H1 (cell line): ENCODE data around the gene MIER2. TPM values are rescaled to one million over a fixed set of nuclear protein-coding genes. Genes with fewer than 3 reads are reported as not detected.

Experiments used
- CTCF ChIA-PET: fragments of 300-600 bp; sonication (Branson Sonifier 250); formaldehyde crosslinking; loops from one replicate; lab custom pipeline; 2021; ENCODE audit not compliant: partially characterized antibody; lab: Charles Lee
- POLR2A ChIA-PET: fragments of 300-600 bp; sonication (Branson Sonifier 250); formaldehyde crosslinking; loops from one replicate; lab custom pipeline; 2021; ENCODE audit warnings: inconsistent platforms; ENCODE audit not compliant: partially characterized antibody; lab: Charles Lee
- DNase-seq, 2 experiments: peaks; one replicate each; pipeline versions ENCODE4 v3.0.0 to v3.0.0-alpha.2; 2010 to 2022; ENCODE audit warnings: low spot score in 2 of 2, low read depth in 1 of 2, mixed read lengths in 1 of 2
- FAIRE-seq: peaks from 2 replicates; lab custom pipeline; 2011; peaks lifted over from hg19 to GRCh38; lab: Jason Lieb, UNC
- H2AFZ ChIP-seq: 2 replicates; pipeline ENCODE4 v1.8.1; 2012; ENCODE audit warnings: low read length, inconsistent platforms
- H2AK5ac ChIP-seq: 2 replicates; pipeline ENCODE4 v1.6.1; 2013; ENCODE audit warnings: low read depth, low read length
- H2BK120ac ChIP-seq: replicated peaks from 2 replicates; pipeline ENCODE3; 2013; ENCODE audit warnings: low read depth, low read length, inconsistent platforms
- H2BK12ac ChIP-seq: 2 replicates; pipeline ENCODE4 v1.6.1; 2013; ENCODE audit warnings: low read depth, low read length
- H2BK15ac ChIP-seq: 2 replicates; pipeline ENCODE4 v1.6.1; 2013; ENCODE audit warnings: low read length
- H2BK20ac ChIP-seq: 2 replicates; pipeline ENCODE4 v1.6.1; 2013; ENCODE audit warnings: low read length
- H2BK5ac ChIP-seq: 2 replicates; pipeline ENCODE4 v1.6.1; 2013; ENCODE audit warnings: low read depth, low read length
- H3K14ac ChIP-seq: 2 replicates; pipeline ENCODE4 v1.6.1; 2013; ENCODE audit warnings: inconsistent platforms; ENCODE audit not compliant: insufficient read length
- H3K18ac ChIP-seq: 2 replicates; pipeline ENCODE4 v1.6.1; 2013; ENCODE audit warnings: low read length; ENCODE audit errors: extremely low read depth
- H3K23ac ChIP-seq: 2 replicates; pipeline ENCODE4 v1.6.1; 2013; ENCODE audit warnings: inconsistent platforms; ENCODE audit not compliant: insufficient read length
- H3K23me2 ChIP-seq: 2 replicates; pipeline ENCODE4 v1.6.1; 2013; ENCODE audit warnings: low read depth, low read length
- H3K27ac ChIP-seq: 2 replicates; pipeline ENCODE4 v1.6.1; 2011; ENCODE audit warnings: low read depth, low read length, inconsistent platforms
- H3K27me3 ChIP-seq, 4 experiments: replicated peaks in 1 of 4; 1 replicate in 1 of 4; 2 replicates in 3 of 4; pipeline versions ENCODE4 v1.6.1 to v1.8.1; 2011 to 2013; ENCODE audit warnings: low read length in 3 of 4, mild to moderate bottlenecking in 3 of 4, inconsistent platforms in 2 of 4, mixed read lengths in 2 of 4, moderate library complexity in 1 of 4; ENCODE audit not compliant: control insufficient read depth in 3 of 4, insufficient read depth in 3 of 4; ENCODE audit errors: extremely low read depth in 1 of 4
- H3K36me3 ChIP-seq, 4 experiments: 2 replicates each; pipeline versions ENCODE4 v1.6.1 to v1.8.1; 2011 to 2013; ENCODE audit warnings: mild to moderate bottlenecking in 4 of 4, low read length in 3 of 4, moderate library complexity in 2 of 4, control low read depth in 1 of 4, inconsistent platforms in 1 of 4; ENCODE audit not compliant: insufficient read depth in 4 of 4, control insufficient read depth in 2 of 4
- H3K4ac ChIP-seq: replicated peaks from 2 replicates; pipeline ENCODE3; 2013; ENCODE audit warnings: low read length, low read depth, mixed read lengths, inconsistent platforms; ENCODE audit not compliant: insufficient read length
- H3K4me1 ChIP-seq, 4 experiments: replicated peaks in 1 of 4; 1 replicate in 1 of 4; 2 replicates in 3 of 4; pipeline versions ENCODE4 v1.6.1 to v1.8.1; 2011 to 2013; ENCODE audit warnings: low read length in 3 of 4, inconsistent platforms in 2 of 4, mixed read lengths in 1 of 4; ENCODE audit not compliant: insufficient read depth in 4 of 4, control insufficient read depth in 3 of 4
- H3K4me2 ChIP-seq, 2 experiments: 2 replicates each; pipeline versions ENCODE4 v1.6.1 to v1.8.1; 2011 to 2013; ENCODE audit warnings: low read depth in 2 of 2, low read length in 2 of 2, control low read depth in 1 of 2, inconsistent platforms in 1 of 2, mild to moderate bottlenecking in 1 of 2; ENCODE audit not compliant: insufficient read depth in 1 of 2
- H3K4me3 ChIP-seq, 4 experiments: fragments of 200-600, 300-600 bp in 1 of 4; sonication (generic), shearing (Covaris generic), sonication (Bioruptor Twin) in 1 of 4; 2 replicates each; pipeline versions ENCODE4 v1.5.1 to v1.8.1; 2011 to 2016; ENCODE audit warnings: low read length in 4 of 4, low read depth in 3 of 4, control low read depth in 2 of 4, inconsistent platforms in 2 of 4, mild to moderate bottlenecking in 2 of 4, mixed read lengths in 1 of 4, moderate library complexity in 1 of 4; ENCODE audit not compliant: insufficient read depth in 2 of 4; ENCODE audit errors: extremely low read depth in 1 of 4
- H3K56ac ChIP-seq: replicated peaks from 2 replicates; pipeline ENCODE3; 2013; ENCODE audit warnings: low read depth, mild to moderate bottlenecking, mixed read lengths, low read length, inconsistent platforms; ENCODE audit not compliant: insufficient read length
- H3K79me1 ChIP-seq: 2 replicates; pipeline ENCODE4 v1.6.1; 2013; ENCODE audit warnings: low read depth, low read length, control low read depth
- H3K79me2 ChIP-seq, 2 experiments: 2 replicates each; pipeline versions ENCODE4 v1.6.1 to v1.8.1; 2012 to 2013; ENCODE audit warnings: low read length in 2 of 2, mild to moderate bottlenecking in 2 of 2, inconsistent platforms in 1 of 2; ENCODE audit not compliant: insufficient read depth in 2 of 2, control insufficient read depth in 1 of 2
- H3K9ac ChIP-seq, 4 experiments: replicated peaks in 1 of 4; 1 replicate in 1 of 4; 2 replicates in 3 of 4; pipeline versions ENCODE4 v1.6.1 to v1.8.1; 2011 to 2013; ENCODE audit warnings: low read depth in 3 of 4, low read length in 3 of 4, control low read depth in 2 of 4, mild to moderate bottlenecking in 2 of 4, moderate library complexity in 2 of 4, inconsistent platforms in 1 of 4; ENCODE audit errors: extremely low read depth in 1 of 4
- H3K9me3 ChIP-seq, 2 experiments: 2 replicates each; pipeline versions ENCODE4 v1.6.1 to v1.8.1; 2012 to 2013; ENCODE audit warnings: mild to moderate bottlenecking in 2 of 2, moderate library complexity in 2 of 2, control low read depth in 1 of 2, inconsistent platforms in 1 of 2, low read depth in 1 of 2, low read length in 1 of 2, mixed read lengths in 1 of 2; ENCODE audit not compliant: insufficient read depth in 2 of 2
- H4K20me1 ChIP-seq, 2 experiments: replicated peaks in 1 of 2; 2 replicates each; pipeline versions ENCODE3 to v1.8.1; 2011 to 2013; ENCODE audit warnings: inconsistent platforms in 2 of 2, low read length in 2 of 2, mild to moderate bottlenecking in 1 of 2; ENCODE audit not compliant: insufficient read depth in 2 of 2, control insufficient read depth in 1 of 2
- H4K5ac ChIP-seq: 2 replicates; pipeline ENCODE4 v1.6.1; 2013; ENCODE audit warnings: low read length, low read depth, mixed read lengths, inconsistent platforms; ENCODE audit not compliant: insufficient read length
- H4K8ac ChIP-seq: 2 replicates; pipeline ENCODE4 v1.8.0; 2013; ENCODE audit warnings: mild to moderate bottlenecking, moderate library complexity, low read length, inconsistent platforms; ENCODE audit not compliant: insufficient read depth; ENCODE audit errors: extremely low read depth
- H4K91ac ChIP-seq: replicated peaks from 2 replicates; pipeline ENCODE3; 2013; ENCODE audit warnings: low read length, mixed read lengths, inconsistent platforms; ENCODE audit not compliant: insufficient read length
- BCL11A ChIP-seq, 2 experiments: IDR thresholded peaks; one replicate each; pipeline ENCODE4 v1.6.1; 2011; ENCODE audit warnings: low read depth in 2 of 2, low read length in 2 of 2, mild to moderate bottlenecking in 2 of 2
- CTBP2 ChIP-seq: IDR thresholded peaks from 2 replicates; pipeline ENCODE4 v1.7.0; 2011; ENCODE audit warnings: borderline replicate concordance, mild to moderate bottlenecking, moderate library complexity, mixed read lengths, low read length; ENCODE audit not compliant: insufficient read depth, insufficient read length
- EGR1 ChIP-seq: IDR thresholded peaks from 2 replicates; pipeline ENCODE4 v1.6.1; 2011; ENCODE audit warnings: low read depth, low read length, borderline replicate concordance
- FOSL1 ChIP-seq: IDR thresholded peaks from 2 replicates; pipeline ENCODE4 v1.6.1; 2011; ENCODE audit warnings: mild to moderate bottlenecking, low read depth, low read length, moderate library complexity; ENCODE audit not compliant: insufficient read depth
- KDM4A ChIP-seq: IDR thresholded peaks from one replicate; pipeline ENCODE4 v1.7.1; 2012; ENCODE audit warnings: low read depth, mild to moderate bottlenecking, moderate library complexity, low read length, inconsistent platforms; ENCODE audit not compliant: severe bottlenecking
- RBBP5 ChIP-seq: IDR thresholded peaks from 2 replicates; pipeline ENCODE4 v1.7.1; 2012; ENCODE audit warnings: low read depth, mild to moderate bottlenecking, inconsistent platforms, low read length, moderate library complexity, borderline replicate concordance
- RNF2 ChIP-seq: fragments of 200-900, 300-1000 bp; sonication (generic); IDR thresholded peaks from 2 replicates; pipeline ENCODE4 v1.7.1; 2016; ENCODE audit warnings: borderline replicate concordance, low read depth, mild to moderate bottlenecking, antibody characterized with exemption, low read length; ENCODE audit not compliant: poor library complexity, severe bottlenecking; ENCODE audit errors: missing control alignments
- SIX5 ChIP-seq: IDR thresholded peaks from 2 replicates; pipeline ENCODE4 v1.6.1; 2011; ENCODE audit warnings: mild to moderate bottlenecking, low read depth, low read length
- SRF ChIP-seq: IDR thresholded peaks from 2 replicates; pipeline ENCODE4 v1.6.1; 2011; ENCODE audit warnings: mild to moderate bottlenecking, low read depth, low read length, moderate library complexity
- TAF7 ChIP-seq: optimal IDR thresholded peaks from 2 replicates; pipeline ENCODE3; 2011; ENCODE audit warnings: low read depth, mild to moderate bottlenecking, inconsistent platforms, low read length, moderate library complexity, borderline replicate concordance
- TCF12 ChIP-seq: IDR thresholded peaks from 2 replicates; pipeline ENCODE4 v1.6.1; 2011; ENCODE audit warnings: low read depth, mild to moderate bottlenecking, low read length
- TEAD4 ChIP-seq: IDR thresholded peaks from 2 replicates; pipeline ENCODE4 v1.6.1; 2012; ENCODE audit warnings: low read depth, low read length, inconsistent platforms, mixed read lengths
- WGBS, 2 experiments: shearing (Covaris generic) in 1 of 2; methylation state at CpG; one replicate each; pipeline versions ENCODE4 v1.1.6 to v1.1.7; 2013 to 2015; ENCODE audit warnings: low lambda C conversion rate in 2 of 2, mixed read lengths in 2 of 2, inconsistent platforms in 1 of 2, low coverage in 1 of 2, missing lambda C conversion rate in 1 of 2; ENCODE audit not compliant: insufficient replicate concordance in 2 of 2, insufficient coverage in 1 of 2, insufficient read length in 1 of 2; ENCODE audit errors: extremely low coverage in 1 of 2, missing lambda C conversion rate in 1 of 2; 5-methylcytosine and 5-hydroxymethylcytosine counted together
- polyA plus RNA-seq, 7 experiments: library from polyadenylated mRNA; depleted of rRNA in 3 of 7; stranded (reverse) in 5 of 7; unstranded in 2 of 7; fragments of >200 nt in 5 of 7; fragments of 200-250 nt in 2 of 7; gene quantifications; 1 replicate in 5 of 7; 2 replicates in 1 of 7; 4 replicates in 1 of 7; pipeline versions ENCODE4 v1.2.1 to v1.2.3, GENCODE V29; 2011 to 2013; ENCODE audit warnings: missing spikeins in 2 of 7, mixed read lengths in 2 of 7
- total RNA-seq: library from RNA; stranded (reverse); fragmentation: NEBNext Ultra II Directional; extraction: Animal tissue kit (Norgen Biotek cat#: 25700); gene quantifications from 2 replicates; pipeline ENCODE4 v1.2.1, GENCODE V29; 2021
- TF ChIP-seq, protein P1 (sequence below): IDR thresholded peaks from 2 replicates; pipeline ENCODE4 v1.6.1; 2012; ENCODE audit warnings: inconsistent platforms

The MIER2 gene
- total and polyA plus RNA-seq, 2 of the 8 experiments (the other 6 are each of a cell fraction or from before 2014, with no cell fraction given) = 30.3 to 48.3 TPM

DNA sequence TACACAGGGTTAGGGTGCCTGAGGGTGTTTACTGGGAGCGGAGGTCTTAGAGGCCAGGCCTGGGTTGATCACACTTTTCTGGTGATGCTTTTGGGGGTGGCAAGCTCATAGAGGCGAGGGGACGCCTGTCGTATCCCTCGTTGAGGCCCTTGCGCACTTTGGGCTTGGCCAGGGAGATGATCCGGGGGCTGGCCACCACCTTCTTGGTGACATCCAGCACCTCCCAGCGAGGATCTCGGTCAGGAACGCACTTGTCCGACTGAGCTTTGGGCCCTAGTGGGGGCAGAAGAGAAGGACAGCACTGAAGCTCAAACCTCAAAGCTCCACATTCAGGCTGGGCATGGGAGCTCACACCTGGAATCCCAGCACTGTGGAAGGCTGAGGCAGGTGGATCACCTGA lies 17.6 kb upstream of the MIER2 start:
- no peak for FAIRE-seq
- Histone ChIP-seq H3K27ac (no peak overlapping the region), H2BK5ac (no peak overlapping the region), H3K9me3 (peaks cover 0 to 2% of the 10 kb centered on the region in 2 experiments; a peak in 2 of 4 replicates), H3K4me3 (no peak overlapping the region), H3K9ac (no peak overlapping the region), H2BK120ac (no peak overlapping the region), H3K79me1 (no peaks in the 10 kb centered on the region; the same call in 1 of the 2 replicates), H2AK5ac (no peak overlapping the region), H2BK20ac (no peak overlapping the region), H4K8ac (peak overlapping the region; percentile 62; the same call in 1 of the 2 replicates), H3K36me3 (no peaks in the 10 kb centered on the region), H4K20me1 (peaks cover 0 to 5% of the 10 kb centered on the region in 2 experiments), H3K27me3 (no peaks in the 10 kb centered on the region; a peak in 2 of 7 replicates), H4K5ac (no peak overlapping the region), H2AFZ (no peak overlapping the region), H3K79me2 (no peaks in the 10 kb centered on the region), H2BK12ac (no peak overlapping the region), H3K23me2 (no peaks in the 10 kb centered on the region), H3K4ac (no peak overlapping the region), H3K23ac (no peak overlapping the region), H3K14ac (no peak overlapping the region), H3K4me2 (no peak overlapping the region), H3K4me1 (no peaks in the 10 kb centered on the region), H4K91ac (no peak overlapping the region), H2BK15ac (no peak overlapping the region), H3K56ac (no peak overlapping the region), H3K18ac (no peak overlapping the region)
- TF ChIP-seq RNF2 (no peak), EGR1 (no peak), SRF (no peak), TEAD4 (no peak), TCF12 (no peak), KDM4A (no peak), FOSL1 (no peak), SIX5 (no peak), CTBP2 (no peak), BCL11A (IDR thresholded peaks at IDR 0.05; ENCODE audit: low read depth in 2 of 2, low read length in 2 of 2) (no peak), RBBP5 (no peak), TAF7 (no peak)
- TF ChIP-seq, protein P1, sequence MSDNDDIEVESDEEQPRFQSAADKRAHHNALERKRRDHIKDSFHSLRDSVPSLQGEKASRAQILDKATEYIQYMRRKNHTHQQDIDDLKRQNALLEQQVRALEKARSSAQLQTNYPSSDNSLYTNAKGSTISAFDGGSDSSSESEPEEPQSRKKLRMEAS = no peak
- POLR2A ChIA-PET = interaction anchor here (0.6 to 1.4 kb wide), 3 partner anchors 9 to 65 kb away, joined by 3 to 4 read pairs (median 3); no protein-coding TSS in a partner anchor
- CTCF ChIA-PET = interaction anchor here (1.0 to 1.8 kb wide), 4 partner anchors 10 to 133 kb away, joined by 4 to 6 read pairs (median 4); no protein-coding TSS in a partner anchor
- 91% methylated on average over 10 of the region's 11 CpGs; no CpG with 5 or more reads in 1 of the 2 experiments for WGBS, 2 experiments
- no peak for DNase-seq
